ENCODE results near the gene MTA1. TPM values are rescaled to one million over a fixed set of nuclear protein-coding genes. Genes with fewer than 3 reads are reported as not detected.

Gene MTA1
- polyA plus RNA-seq, 2 of the 4 experiments (the other 2 are of a cell fraction) = 46.8 to 86.7 TPM

GRCh38 chr14:105490572-105491365, 71.1 kb downstream of the MTA1 start, which contains the start of gene TEDC1:
TSS of gene TEDC1 (plus strand) at chr14:105491246. CDS start at chr14:105491376, 130 bp downstream.
- peak; percentile 60 to 77 for ATAC-seq
- peaks cover 36% of the 10 kb centered on the region for H3K4me1 ChIP-seq
- peak within 1 kb of the TSS; percentile 92 for H3K4me2 ChIP-seq
- ChIA-PET POLR2A (interaction anchor here (1.3 to 2.5 kb wide), 3 partner anchors 9 to 120 kb away, joined by 6 to 81 read pairs (median 7); no protein-coding TSS in a partner anchor), CTCF (interaction anchor here (0.9 to 3.8 kb wide), 28 partner anchors 9 to 400 kb away, joined by 3 to 132 read pairs (median 6); partner anchors contain the start of gene TMEM121)
- DNase-seq (ENCODE audit: low read depth in 1 of 2, low spot score in 1 of 2) = peak; percentile 96 to 100
- peak within 1 kb of the TSS; percentile 84 to 99 for H3K27ac ChIP-seq
- WGBS (ENCODE audit: missing lambda C conversion rate) = no CpG with 5 or more reads among the region's 94 CpGs
- peak within 1 kb of the TSS; percentile 74 for H3K4me3 ChIP-seq
- peak; percentile 77 for FAIRE-seq
- no peaks in the 10 kb centered on the region for H3K9me3 ChIP-seq
- TF ChIP-seq USF2 (IDR thresholded peaks at IDR 0.05) (no peak; the same call in 1 of the 2 replicates), SREBF2 (IDR thresholded peaks at IDR 0.05) (no peak), TFCP2L1 (CRISPR knock-in tag; IDR thresholded peaks at IDR 0.05) (peak; percentile 67; the same call in 1 of the 2 replicates), E2F6 (IDR thresholded peaks at IDR 0.05; ENCODE audit: borderline replicate concordance, low read depth) (peak; percentile 14; the same call in 1 of the 2 replicates), MAX (IDR thresholded peaks at IDR 0.05) (peak; percentile 66; the same call in 1 of the 2 replicates), MYC (IDR thresholded peaks at IDR 0.05; ENCODE audit: borderline replicate concordance, low read length) (no peak; the same call in 1 of the 2 replicates), ESRRA (IDR thresholded peaks at IDR 0.05; ENCODE audit: borderline replicate concordance, low read length) (no peak), ZNF302 (CRISPR knock-in tag; IDR thresholded peaks at IDR 0.05) (peak; percentile 75; the same call in 1 of the 2 replicates), HMGXB4 (CRISPR knock-in tag; IDR thresholded peaks at IDR 0.05; ENCODE audit: borderline replicate concordance) (no peak), BHLHE40 (IDR thresholded peaks at IDR 0.05; ENCODE audit: low read depth, low read length) (peak; percentile 85), CTCF (IDR thresholded peaks at IDR 0.05) (peak; percentile 95), EP300 (IDR thresholded peaks at IDR 0.05) (no peak), HOXB5 (CRISPR knock-in tag; IDR thresholded peaks at IDR 0.05) (peak; percentile 95; the same call in 1 of the 2 replicates), HDAC2 (IDR thresholded peaks at IDR 0.05) (no peak), RNF2 (IDR thresholded peaks at IDR 0.05; ENCODE audit: borderline replicate concordance, low read depth) (no peak), JUN (IDR thresholded peaks at IDR 0.05) (peak; percentile 17 to 51; a peak in 3 of 5 replicates), PBX3 (IDR thresholded peaks at IDR 0.05) (peak; percentile 86), CBX8 (IDR thresholded peaks at IDR 0.05) (no peak), KDM1A (IDR thresholded peaks at IDR 0.05; ENCODE audit: low read depth) (no peak), EHMT2 (IDR thresholded peaks at IDR 0.05; ENCODE audit: low read depth) (no peak), ELK1 (IDR thresholded peaks at IDR 0.05; ENCODE audit: low read depth, low read length) (no peak), NFE2L2 (conservative IDR thresholded peaks at IDR 0.05; ENCODE audit: low read length) (no peak), ZFP36 (IDR thresholded peaks at IDR 0.05; ENCODE audit: borderline replicate concordance, partially characterized antibody) (no peak), FOSL2 (IDR thresholded peaks at IDR 0.05) (no peak), FOSL2 (CRISPR knock-in tag; IDR thresholded peaks at IDR 0.05) (0 out of 2 replicates have a peak, but pooled peaks have one; percentile 2), MAZ (IDR thresholded peaks at IDR 0.05; ENCODE audit: borderline replicate concordance, low read depth, low read length) (no peak), CHD2 (IDR thresholded peaks at IDR 0.05; ENCODE audit: low read length, partially characterized antibody) (peak; percentile 14), TP53 (CRISPR knock-in tag; IDR thresholded peaks at IDR 0.05) (peak; percentile 52; the same call in 1 of the 2 replicates), POLR2AphosphoS2 (conservative IDR thresholded peaks at IDR 0.05; ENCODE audit: low read length) (peak; percentile 91), SMC3 (IDR thresholded peaks at IDR 0.05) (peak; percentile 92), HOXB13 (CRISPR knock-in tag; IDR thresholded peaks at IDR 0.05; ENCODE audit: low read depth) (peak; percentile 91; the same call in 1 of the 2 replicates), RAD21 (conservative IDR thresholded peaks at IDR 0.05 in 1 of 2, IDR thresholded peaks at IDR 0.05 in 1 of 2) (peak; percentile 50 to 89; a peak in 4 of 5 replicates)
